Pancreas (tissue), 10 donors: Measurements from ENCODE around the gene TMEM208. TPM values are rescaled to one million over a fixed set of nuclear protein-coding genes. Genes with fewer than 3 reads are reported as not detected.

ENCODE experiments used
- ATAC-seq, 4 donors: fragments of 200-7000 bp; cut with Tn5 transposase; one replicate each; pipeline versions ENCODE4 v1.8.0 to v1.9.1; 2020; ENCODE audit warnings: mild to moderate bottlenecking in 4 of 4, moderate library complexity in 4 of 4
- DNase-seq, 6 donors: peaks; one replicate each; pipeline ENCODE4 v3.0.0-alpha.2; 2020
- FAIRE-seq: peaks from 2 replicates; lab custom pipeline; 2012; peaks lifted over from hg19 to GRCh38; lab: Jason Lieb, UNC
- H3K27ac ChIP-seq, 4 donors: fragments of 200-600 bp; sonication (generic); 1 replicate in 3 of 4; 2 replicates in 1 of 4; pipeline versions ENCODE4 v1.5.0 to v1.8.0; 2020
- H3K27me3 ChIP-seq, 4 donors: fragments of 200-600 bp; one replicate each; pipeline ENCODE4 v1.8.0; 2021
- H3K36me3 ChIP-seq, 3 donors: fragments of 200-600 bp; sonication (generic) in 1 of 3; one replicate each; pipeline versions ENCODE4 v1.5.0 to v1.8.0; 2020 to 2021
- H3K4me1 ChIP-seq, 3 donors: fragments of 200-600 bp; one replicate each; pipeline ENCODE4 v1.8.0; 2021
- H3K4me3 ChIP-seq, 4 donors: fragments of 200-600 bp; sonication (generic) in 2 of 4; one replicate each; pipeline versions ENCODE4 v1.5.0 to v1.8.0; 2020 to 2021
- H3K9me3 ChIP-seq, 4 donors: fragments of 200-600 bp; one replicate each; pipeline ENCODE4 v1.8.0; 2021
- WGBS, 2 donors: extraction: QIAGEN DNeasy Blood & Tissue Kit; methylation state at CpG; one replicate each; pipeline ENCODE4 v1.1.7; 2013; 5-methylcytosine and 5-hydroxymethylcytosine counted together
- intact Hi-C, 3 donors: fragments of 100-400 bp; cut with DNase I; formaldehyde crosslinking; loops; one replicate each; pipeline versions ENCODE4 v1.11.1 to v1.14.2; 2022
- polyA plus RNA-seq, 2 donors: library from polyadenylated mRNA; stranded (reverse); fragments of 200-250 nt; gene quantifications; one replicate each; pipeline ENCODE4 v1.2.3, GENCODE V29; 2013
- total RNA-seq, 6 donors: library from RNA; stranded (reverse); fragmentation: NEBNext Ultra II Directional in 4 of 6; extraction: Animal tissue kit (Norgen Biotek cat#: 25700) in 4 of 6; gene quantifications; one replicate each; pipeline versions ENCODE4 v1.2.1 to v1.2.4, GENCODE V29; 2021 to 2023
- TF ChIP-seq, protein P1 (sequence below), 4 donors: fragments of 200-600 bp; sonication (generic) in 3 of 4; IDR thresholded peaks; one replicate each; pipeline versions ENCODE4 v1.5.0 to v1.8.0; 2021; ENCODE audit warnings: antibody characterized with exemption in 4 of 4
- donor health status: healthy with polysubstance abuse.
- donor health status: DM: no; HTN: no; CAD: no; lungs with moderate emphysema.
- donor health status: DM: no; HTN: no; CAD: no.
- donor health status: control.
- donor health status: control.
- donor health status: Bipolar disorder and iron deficiency.
- donor health status: DM: yes; HTN: yes; CAD: no.
- donor health status: DM: no; HTN: no; CAD: no.
- donor health status: DM: no; HTN: no; CAD: no.
- donor health status: DM: yes; HTN: yes; CAD: no.

The TMEM208 gene
- total and polyA plus RNA-seq, 8 donors, result 19.2 to 96.6 (median 26.6) TPM

DNA sequence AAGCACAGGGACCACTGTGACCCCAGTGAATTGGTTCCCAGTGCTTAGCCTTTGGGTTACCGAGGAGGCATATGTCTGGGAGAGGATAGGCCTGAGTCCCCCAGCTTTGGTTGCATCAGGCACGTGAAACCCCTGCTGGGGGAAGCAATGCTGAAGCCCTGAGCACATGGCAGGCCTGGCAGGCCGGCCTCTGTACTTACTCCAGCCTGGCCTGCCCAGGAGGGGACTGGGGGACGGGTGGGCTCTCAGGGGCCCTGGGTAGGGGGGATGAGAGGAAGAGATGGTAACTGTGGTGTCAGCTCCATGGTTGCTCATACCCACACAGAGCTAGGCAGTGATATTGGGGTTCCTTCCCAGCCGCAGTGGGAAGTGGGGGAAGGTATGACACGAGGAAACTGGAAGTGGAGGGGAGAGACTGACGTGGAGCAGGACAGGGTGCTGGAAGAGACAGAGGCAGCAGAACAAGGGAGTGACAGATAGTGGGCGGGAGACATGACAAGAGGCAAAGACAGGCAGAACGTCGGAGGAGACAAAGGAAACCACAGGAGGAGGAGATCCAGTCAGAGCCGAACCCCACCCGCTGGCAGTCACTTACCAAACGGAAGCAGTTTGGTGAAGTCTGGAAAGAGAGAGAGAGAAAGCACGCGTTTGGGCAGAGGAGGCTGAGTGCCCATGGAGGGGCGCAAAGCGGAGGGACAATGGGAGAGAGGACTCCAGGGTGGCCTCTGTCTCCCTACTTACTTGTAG, 9.1 kb downstream of the TMEM208 start:
- Histone ChIP-seq H3K36me3 (peaks cover 0 to 22% (median 11%) of the 10 kb centered on the region in 3 donors), H3K9me3 (no peaks in the 10 kb centered on the region), H3K4me3 (no peak overlapping the region), H3K27me3 (no peaks in the 10 kb centered on the region), H3K4me1 (peaks cover 0 to 6% (median under 1%) of the 10 kb centered on the region in 3 donors), H3K27ac (no peak overlapping the region)
- TF ChIP-seq, protein P1, sequence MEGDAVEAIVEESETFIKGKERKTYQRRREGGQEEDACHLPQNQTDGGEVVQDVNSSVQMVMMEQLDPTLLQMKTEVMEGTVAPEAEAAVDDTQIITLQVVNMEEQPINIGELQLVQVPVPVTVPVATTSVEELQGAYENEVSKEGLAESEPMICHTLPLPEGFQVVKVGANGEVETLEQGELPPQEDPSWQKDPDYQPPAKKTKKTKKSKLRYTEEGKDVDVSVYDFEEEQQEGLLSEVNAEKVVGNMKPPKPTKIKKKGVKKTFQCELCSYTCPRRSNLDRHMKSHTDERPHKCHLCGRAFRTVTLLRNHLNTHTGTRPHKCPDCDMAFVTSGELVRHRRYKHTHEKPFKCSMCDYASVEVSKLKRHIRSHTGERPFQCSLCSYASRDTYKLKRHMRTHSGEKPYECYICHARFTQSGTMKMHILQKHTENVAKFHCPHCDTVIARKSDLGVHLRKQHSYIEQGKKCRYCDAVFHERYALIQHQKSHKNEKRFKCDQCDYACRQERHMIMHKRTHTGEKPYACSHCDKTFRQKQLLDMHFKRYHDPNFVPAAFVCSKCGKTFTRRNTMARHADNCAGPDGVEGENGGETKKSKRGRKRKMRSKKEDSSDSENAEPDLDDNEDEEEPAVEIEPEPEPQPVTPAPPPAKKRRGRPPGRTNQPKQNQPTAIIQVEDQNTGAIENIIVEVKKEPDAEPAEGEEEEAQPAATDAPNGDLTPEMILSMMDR (IDR thresholded peaks at IDR 0.05), result no peak
- intact Hi-C loops, result no loop called here
- DNase-seq (peak in 1 of 6 donors; percentile 43), ATAC-seq (no peak), FAIRE-seq (no peak)
- 92 to 93% methylated on average over 17 of the region's 17 CpGs for WGBS, 2 donors

DNA sequence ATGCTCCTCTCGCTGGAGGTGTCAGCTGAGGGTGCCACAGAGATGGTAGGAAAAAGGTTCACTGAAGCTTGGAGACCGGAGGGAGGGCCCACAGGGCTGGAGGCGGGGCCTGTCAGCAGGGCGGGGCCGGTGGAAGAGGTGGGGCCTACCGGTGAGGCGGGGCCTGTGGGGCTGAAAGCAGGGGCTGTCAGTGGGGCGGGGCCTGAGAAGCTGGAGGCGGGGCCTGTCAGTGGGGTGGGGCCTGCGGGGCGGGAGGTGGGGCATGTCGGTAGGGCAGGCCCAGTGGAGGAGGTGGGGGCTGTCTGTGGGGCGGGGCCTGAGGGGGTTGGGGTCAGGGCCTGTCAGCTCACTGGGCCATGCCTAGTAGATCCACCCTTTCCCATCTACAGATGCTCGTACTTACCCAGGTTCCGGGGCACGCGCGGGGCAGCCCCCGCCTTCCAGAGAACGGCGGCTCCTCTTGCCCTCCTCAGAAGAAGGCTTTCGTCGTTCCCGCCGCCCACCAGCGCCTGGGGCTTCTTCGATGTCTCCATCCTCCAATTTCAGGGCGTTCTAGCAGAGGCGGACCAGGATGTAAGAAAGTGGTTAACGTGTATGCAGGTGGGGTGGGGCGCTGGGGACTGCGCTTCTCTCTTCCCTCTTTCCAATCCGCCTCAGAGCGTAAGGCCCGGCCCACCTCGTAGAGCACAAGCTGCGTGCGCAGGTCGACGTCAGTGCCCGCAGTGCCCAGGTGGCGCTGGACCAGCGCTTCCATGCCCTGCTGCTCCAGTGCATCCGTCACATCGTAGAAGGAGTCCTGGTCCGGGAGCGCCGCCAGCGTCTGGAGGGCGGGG, 9.8 kb downstream of the TMEM208 start:
- no peak overlapping the region for H3K27ac ChIP-seq
- intact Hi-C loops, result no loop called here

DNA sequence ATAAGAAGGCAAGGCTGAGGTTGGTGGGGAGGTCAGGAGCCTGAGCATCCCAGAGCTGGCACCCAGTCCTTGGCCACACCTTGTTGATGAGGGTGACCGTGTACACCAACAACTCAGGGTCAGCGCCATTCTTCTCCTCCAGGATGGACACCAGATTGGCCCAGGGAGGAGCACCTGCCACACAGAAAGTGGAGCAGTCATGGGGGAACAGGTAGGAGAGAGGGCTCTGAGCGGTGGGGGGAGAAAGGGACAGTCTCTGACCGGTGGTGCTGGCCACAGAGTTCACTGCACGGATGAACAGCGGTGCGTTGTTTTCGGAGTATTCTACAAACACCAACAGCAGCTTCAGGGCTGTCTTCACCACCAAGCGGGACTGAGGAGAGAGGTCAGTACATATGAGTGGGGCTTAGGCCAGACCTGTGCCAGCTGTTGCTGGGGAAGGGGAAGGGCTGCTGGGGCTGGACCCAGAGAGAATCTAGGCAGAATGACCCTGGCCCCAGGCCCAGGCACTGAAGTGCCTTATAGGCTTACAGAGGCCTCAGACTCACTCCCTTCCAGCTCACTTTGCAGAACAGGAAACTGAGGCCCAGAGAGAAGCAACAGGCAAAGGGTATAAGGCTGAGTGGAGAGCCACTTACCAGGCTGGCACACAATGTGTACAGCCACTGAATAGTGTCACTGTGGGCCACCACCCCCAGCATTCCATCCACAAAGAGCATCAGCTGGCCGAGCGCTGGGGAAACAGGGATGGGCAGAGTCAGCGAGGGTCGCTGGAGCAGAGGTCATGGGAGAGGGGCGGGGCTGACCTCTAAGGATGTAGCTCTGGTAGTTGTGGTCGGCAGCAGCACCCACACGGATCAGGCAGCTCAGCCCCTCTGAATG, 10.7 kb downstream of the TMEM208 start:
- intact Hi-C loops, result no loop called here
- peaks cover 0 to 12% (median 3%) of the 10 kb centered on the region in 3 donors for H3K4me1 ChIP-seq
- no peaks in the 10 kb centered on the region for H3K9me3 ChIP-seq
- TF ChIP-seq, protein P1 (IDR thresholded peaks at IDR 0.05), result no peak
- no peaks in the 10 kb centered on the region for H3K27me3 ChIP-seq
- FAIRE-seq (no peak), DNase-seq (peak in 2 of 6 donors; percentile 13 to 43), ATAC-seq (no peak)
- H3K27ac ChIP-seq, result no peak overlapping the region
- WGBS, 2 donors, result 84 to 85% methylated on average over 16 of the region's 16 CpGs
- no peak overlapping the region for H3K4me3 ChIP-seq
- peaks cover 0 to 20% (median 6%) of the 10 kb centered on the region in 3 donors for H3K36me3 ChIP-seq

More for the DNA sequence above, 9.8 kb downstream of the TMEM208 start:
- ATAC-seq (peak in 2 of 4 donors; percentile 25 to 49), FAIRE-seq (no peak), DNase-seq (peak in 2 of 6 donors; percentile 59 to 78)
- Histone ChIP-seq H3K4me1 (peaks cover 0 to 12% (median 3%) of the 10 kb centered on the region in 3 donors), H3K9me3 (no peaks in the 10 kb centered on the region), H3K4me3 (no peak overlapping the region), H3K27me3 (no peaks in the 10 kb centered on the region), H3K36me3 (peaks cover 0 to 20% (median 7%) of the 10 kb centered on the region in 3 donors)
- WGBS, 2 donors, result 86 to 90% methylated on average over 43 to 50 of the region's 50 CpGs
- TF ChIP-seq, protein P1 (IDR thresholded peaks at IDR 0.05), result no peak

DNA sequence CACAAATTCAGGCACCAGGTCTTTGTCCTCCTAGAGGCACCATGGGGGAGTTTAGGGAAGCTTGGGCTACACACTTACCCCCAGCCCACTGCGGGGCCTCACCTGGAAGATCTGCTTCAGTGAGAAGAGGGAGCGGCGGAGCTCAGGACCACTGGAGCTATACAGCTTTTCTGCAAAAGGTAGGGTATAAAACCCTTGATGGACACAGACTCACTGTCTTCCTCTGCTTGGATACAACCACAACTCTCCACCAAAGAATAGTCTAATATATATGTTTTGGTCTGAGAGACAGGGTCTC, 11.3 kb downstream of the TMEM208 start:
- TF ChIP-seq, protein P1 (IDR thresholded peaks at IDR 0.05), result no peak
- WGBS, 2 donors, result 96 to 99% methylated on average over 3 of the region's 3 CpGs
- Histone ChIP-seq H3K36me3 (peaks cover 0 to 20% (median 6%) of the 10 kb centered on the region in 3 donors), H3K9me3 (no peaks in the 10 kb centered on the region), H3K27ac (no peak overlapping the region), H3K4me3 (no peak overlapping the region), H3K4me1 (peaks cover 0 to 12% (median 3%) of the 10 kb centered on the region in 3 donors), H3K27me3 (no peaks in the 10 kb centered on the region)
- DNase-seq (no peak), FAIRE-seq (no peak), ATAC-seq (no peak)
- intact Hi-C loops, result no loop called here
